HUES6 (cell line): Measurements from ENCODE around the gene SSX2IP.

Source experiments
- H3K27ac ChIP-seq: 2 replicates; pipeline ENCODE4 v1.7.0; 2013; ENCODE audit warnings: low read depth, mild to moderate bottlenecking, low read length, inconsistent platforms
- H3K27me3 ChIP-seq: 2 replicates; pipeline ENCODE4 v1.6.1; 2013; ENCODE audit warnings: low read length; ENCODE audit not compliant: control insufficient read depth, insufficient read depth
- H3K36me3 ChIP-seq: 2 replicates; pipeline ENCODE4 v1.6.1; 2013; ENCODE audit warnings: low read length; ENCODE audit not compliant: control insufficient read depth, insufficient read depth
- H3K4me1 ChIP-seq: 2 replicates; pipeline ENCODE4 v1.6.1; 2013; ENCODE audit warnings: low read length; ENCODE audit not compliant: control insufficient read depth, insufficient read depth
- H3K4me3 ChIP-seq: 2 replicates; pipeline ENCODE4 v1.5.1; 2013; ENCODE audit warnings: low read depth, low read length
- H3K9ac ChIP-seq: one replicate; pipeline ENCODE4 v1.6.1; 2013; ENCODE audit warnings: mild to moderate bottlenecking, low read length
- H3K9me3 ChIP-seq: 2 replicates; pipeline ENCODE4 v1.6.1; 2013; ENCODE audit warnings: low read depth, low read length; ENCODE audit not compliant: control insufficient read depth, insufficient read depth

The SSX2IP gene

GRCh38 chr1:84709131-84709530 is 18.9 kb upstream of the SSX2IP start:
- no peaks in the 10 kb centered on the region for H3K9me3 ChIP-seq
- peaks cover 6% of the 10 kb centered on the region; the same call in 1 of the 2 replicates for H3K4me1 ChIP-seq
- H3K27me3 ChIP-seq: no peaks in the 10 kb centered on the region
- no peaks in the 10 kb centered on the region for H3K36me3 ChIP-seq
- H3K4me3 ChIP-seq: no peak overlapping the region
- no peak overlapping the region for H3K27ac ChIP-seq
- H3K9ac ChIP-seq: no peak overlapping the region

- no peak overlapping the region for H3K9ac ChIP-seq
Observed at GRCh38 chr1:84708031-84708430, 17.8 kb upstream of the SSX2IP start.

GRCh38 chr1:84705513-84705912 is 15.3 kb upstream of the SSX2IP start:
- Histone ChIP-seq H3K36me3 (no peaks in the 10 kb centered on the region), H3K27me3 (no peaks in the 10 kb centered on the region), H3K9ac (no peak overlapping the region), H3K9me3 (no peaks in the 10 kb centered on the region), H3K4me1 (peaks cover 11% of the 10 kb centered on the region), H3K27ac (no peak overlapping the region), H3K4me3 (no peak overlapping the region)

More at GRCh38 chr1:84708031-84708430, 17.8 kb upstream of the SSX2IP start:
- Histone ChIP-seq H3K36me3 (no peaks in the 10 kb centered on the region), H3K27ac (no peak overlapping the region), H3K4me3 (no peak overlapping the region), H3K9me3 (no peaks in the 10 kb centered on the region), H3K4me1 (peaks cover 8% of the 10 kb centered on the region; the same call in 1 of the 2 replicates), H3K27me3 (no peaks in the 10 kb centered on the region)

- Histone ChIP-seq H3K4me1 (peaks cover 13% of the 10 kb centered on the region), H3K36me3 (no peaks in the 10 kb centered on the region), H3K4me3 (no peak overlapping the region), H3K27ac (no peak overlapping the region), H3K27me3 (no peaks in the 10 kb centered on the region), H3K9me3 (no peaks in the 10 kb centered on the region), H3K9ac (no peak overlapping the region)
Observed at GRCh38 chr1:84704872-84705417, 14.7 kb upstream of the SSX2IP start.

- no peaks in the 10 kb centered on the region for H3K27me3 ChIP-seq
- H3K27ac ChIP-seq: no peak overlapping the region
- no peak overlapping the region for H3K9ac ChIP-seq
- no peaks in the 10 kb centered on the region for H3K9me3 ChIP-seq
- H3K36me3 ChIP-seq: no peaks in the 10 kb centered on the region
- H3K4me3 ChIP-seq: no peak overlapping the region
- peaks cover 24% of the 10 kb centered on the region for H3K4me1 ChIP-seq
Observed at GRCh38 chr1:84703431-84703830, 13.2 kb upstream of the SSX2IP start.

- H3K27me3 ChIP-seq: no peaks in the 10 kb centered on the region
- H3K4me3 ChIP-seq: no peak overlapping the region
- H3K36me3 ChIP-seq: no peaks in the 10 kb centered on the region
- H3K27ac ChIP-seq: no peak overlapping the region
- H3K9ac ChIP-seq: no peak overlapping the region
- no peaks in the 10 kb centered on the region for H3K9me3 ChIP-seq
- peaks cover 28% of the 10 kb centered on the region for H3K4me1 ChIP-seq
Observed at GRCh38 chr1:84702143-84702542, 11.9 kb upstream of the SSX2IP start.

- no peak overlapping the region for H3K4me3 ChIP-seq
- H3K36me3 ChIP-seq: no peaks in the 10 kb centered on the region
- H3K27me3 ChIP-seq: no peaks in the 10 kb centered on the region
- H3K9me3 ChIP-seq: no peaks in the 10 kb centered on the region
- peaks cover 28% of the 10 kb centered on the region for H3K4me1 ChIP-seq
- H3K9ac ChIP-seq: no peak overlapping the region
- H3K27ac ChIP-seq: no peak overlapping the region
Observed at GRCh38 chr1:84701376-84701775, 11.1 kb upstream of the SSX2IP start.

- Histone ChIP-seq H3K36me3 (no peaks in the 10 kb centered on the region), H3K27me3 (no peaks in the 10 kb centered on the region), H3K9ac (no peak overlapping the region), H3K27ac (no peak overlapping the region), H3K4me1 (peaks cover 26% of the 10 kb centered on the region), H3K9me3 (no peaks in the 10 kb centered on the region), H3K4me3 (no peak overlapping the region)
Observed at GRCh38 chr1:84700070-84700469, 9.8 kb upstream of the SSX2IP start.

GRCh38 chr1:84698151-84699110 is 8.2 kb upstream of the SSX2IP start:
- Histone ChIP-seq H3K27me3 (no peaks in the 10 kb centered on the region), H3K4me3 (no peak overlapping the region), H3K9me3 (no peaks in the 10 kb centered on the region), H3K4me1 (peaks cover 20% of the 10 kb centered on the region), H3K27ac (no peak overlapping the region), H3K9ac (no peak overlapping the region), H3K36me3 (no peaks in the 10 kb centered on the region)

- no peak overlapping the region for H3K27ac ChIP-seq
- H3K36me3 ChIP-seq: no peaks in the 10 kb centered on the region
- no peaks in the 10 kb centered on the region for H3K27me3 ChIP-seq
- no peak overlapping the region for H3K4me3 ChIP-seq
- no peaks in the 10 kb centered on the region for H3K9me3 ChIP-seq
- peaks cover 13% of the 10 kb centered on the region for H3K4me1 ChIP-seq
- no peak overlapping the region for H3K9ac ChIP-seq
Observed at GRCh38 chr1:84693785-84694184, 3.5 kb upstream of the SSX2IP start.

- Histone ChIP-seq H3K9me3 (no peaks in the 10 kb centered on the region), H3K36me3 (no peaks in the 10 kb centered on the region), H3K27ac (no peak overlapping the region), H3K4me3 (no peak overlapping the region), H3K4me1 (peaks cover 12% of the 10 kb centered on the region), H3K27me3 (no peaks in the 10 kb centered on the region), H3K9ac (no peak overlapping the region)
Observed at GRCh38 chr1:84693005-84693404, 2.7 kb upstream of the SSX2IP start.
